ACC112 (cell line): ENCODE data around the gene DNAL1.

ENCODE experiments used
- H2AFZ ChIP-seq: fragments of 200-600 bp; sonication (generic); one replicate; pipeline ENCODE4 v1.6.0; 2017; ENCODE audit warnings: antibody characterized with exemption, low read length; ENCODE audit not compliant: unreplicated experiment
- H3K27ac ChIP-seq: fragments of 200-600 bp; sonication (generic); 2 replicates; pipeline ENCODE4 v1.5.1; 2014; ENCODE audit warnings: low read depth, mild to moderate bottlenecking, antibody characterized with exemption, low read length, moderate library complexity
- H3K27me3 ChIP-seq: fragments of 200-600 bp; sonication (generic); 2 replicates; pipeline ENCODE4 v1.6.1; 2014; ENCODE audit warnings: mild to moderate bottlenecking, antibody characterized with exemption, low read length, moderate library complexity, mixed read lengths; ENCODE audit not compliant: insufficient read depth
- H3K36me3 ChIP-seq: fragments of 200-600 bp; sonication (generic); 2 replicates; pipeline ENCODE4 v1.6.1; 2016; ENCODE audit warnings: mild to moderate bottlenecking, antibody characterized with exemption, low read length, moderate library complexity, mixed read lengths; ENCODE audit not compliant: insufficient read depth
- H3K4me1 ChIP-seq: fragments of 200-600 bp; sonication (generic); one replicate; pipeline ENCODE4 v1.6.1; 2016; ENCODE audit warnings: low read length, mixed read lengths; ENCODE audit not compliant: insufficient read depth, unreplicated experiment, control insufficient read depth
- H3K4me3 ChIP-seq: fragments of 200-600 bp; sonication (generic); 2 replicates; pipeline ENCODE4 v1.5.1; 2014; ENCODE audit warnings: mild to moderate bottlenecking, low read depth, low read length
- H3K79me2 ChIP-seq: fragments of 200-600 bp; sonication (generic); one replicate; pipeline ENCODE4 v1.6.0; 2016; ENCODE audit warnings: low read length; ENCODE audit not compliant: control insufficient read depth, unreplicated experiment, insufficient read depth

The DNAL1 gene

GRCh38 chr14:73667854-73668253 is 23.1 kb downstream of the DNAL1 start:
- H3K27ac ChIP-seq: no peak overlapping the region
- no peaks in the 10 kb centered on the region for H3K27me3 ChIP-seq
- H3K4me1 ChIP-seq: peaks cover 1% of the 10 kb centered on the region
- no peak overlapping the region for H3K4me3 ChIP-seq
- H2AFZ ChIP-seq: no peak overlapping the region
- H3K79me2 ChIP-seq: no peaks in the 10 kb centered on the region
- peaks cover 7% of the 10 kb centered on the region; the same call in 1 of the 2 replicates for H3K36me3 ChIP-seq

DNA sequence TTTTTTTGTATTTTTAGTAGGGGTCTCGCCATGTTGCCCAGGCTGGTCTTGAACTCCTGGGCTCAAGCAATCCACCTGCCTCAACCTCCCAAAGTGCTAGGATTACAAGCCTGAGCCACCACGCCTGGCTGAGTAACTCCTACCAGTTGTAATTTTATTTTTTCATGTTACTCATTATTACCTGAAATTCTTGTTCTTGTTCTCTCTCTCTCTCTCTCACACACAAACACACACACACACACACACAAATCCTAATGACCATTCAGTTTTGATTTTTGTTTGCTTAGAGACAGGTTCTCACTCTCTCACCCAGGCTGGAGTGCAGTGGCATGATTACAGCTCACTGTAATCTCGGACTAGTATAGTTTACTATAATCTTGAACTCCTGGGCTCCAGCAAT is 30.2 kb downstream of the DNAL1 start:
- Histone ChIP-seq H3K27ac (no peak overlapping the region), H3K4me3 (no peak overlapping the region)

GRCh38 chr14:73678698-73679097 is 33.9 kb downstream of the DNAL1 start:
- no peaks in the 10 kb centered on the region for H3K36me3 ChIP-seq
- no peaks in the 10 kb centered on the region for H3K79me2 ChIP-seq
- no peaks in the 10 kb centered on the region for H3K27me3 ChIP-seq
- H3K27ac ChIP-seq: no peak overlapping the region
- no peaks in the 10 kb centered on the region for H3K4me1 ChIP-seq
- no peak overlapping the region for H2AFZ ChIP-seq
- H3K4me3 ChIP-seq: no peak overlapping the region

More for the DNA sequence above, 30.2 kb downstream of the DNAL1 start:
- H3K79me2 ChIP-seq: no peaks in the 10 kb centered on the region
- no peaks in the 10 kb centered on the region for H3K4me1 ChIP-seq
- H2AFZ ChIP-seq: no peak overlapping the region
- peaks cover 7% of the 10 kb centered on the region; the same call in 1 of the 2 replicates for H3K36me3 ChIP-seq
- H3K27me3 ChIP-seq: no peaks in the 10 kb centered on the region

GRCh38 chr14:73680821-73681220 is 36.0 kb downstream of the DNAL1 start:
- Histone ChIP-seq H3K27ac (no peak overlapping the region), H3K36me3 (no peaks in the 10 kb centered on the region), H3K79me2 (no peaks in the 10 kb centered on the region), H3K4me1 (no peaks in the 10 kb centered on the region), H3K27me3 (no peaks in the 10 kb centered on the region), H3K4me3 (no peak overlapping the region), H2AFZ (no peak overlapping the region)

DNA sequence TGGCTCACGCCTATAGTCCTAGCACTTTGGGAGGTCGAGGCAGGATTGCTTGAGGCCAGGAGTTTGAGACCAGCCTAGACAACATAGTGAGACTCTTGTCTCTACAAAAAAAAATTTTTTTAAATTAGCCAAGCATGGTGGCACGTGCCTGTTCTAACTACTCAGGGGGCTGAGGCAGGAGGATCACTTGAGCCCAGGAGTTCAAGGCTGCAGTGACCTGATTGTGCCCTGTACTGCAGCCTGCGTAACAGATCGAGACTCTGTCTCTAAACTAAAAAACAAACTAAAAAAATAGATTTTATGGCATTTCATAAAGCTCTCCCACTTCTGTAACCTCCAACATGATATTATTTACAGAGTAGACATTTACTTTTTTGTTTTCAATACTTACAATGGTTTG is 39.8 kb downstream of the DNAL1 start:
- Histone ChIP-seq H3K27ac (no peak overlapping the region), H3K79me2 (no peaks in the 10 kb centered on the region), H3K36me3 (peaks cover 3% of the 10 kb centered on the region; the same call in 1 of the 2 replicates)

GRCh38 chr14:73685328-73685727 is 40.5 kb downstream of the DNAL1 start:
- Histone ChIP-seq H3K27me3 (no peaks in the 10 kb centered on the region), H3K36me3 (peaks cover 3% of the 10 kb centered on the region; the same call in 1 of the 2 replicates), H3K79me2 (no peaks in the 10 kb centered on the region), H2AFZ (no peak overlapping the region), H3K4me3 (no peak overlapping the region), H3K27ac (no peak overlapping the region), H3K4me1 (no peaks in the 10 kb centered on the region)

More for the DNA sequence above, 39.8 kb downstream of the DNAL1 start:
- H3K4me1 ChIP-seq: no peaks in the 10 kb centered on the region
- no peaks in the 10 kb centered on the region for H3K27me3 ChIP-seq
- H3K4me3 ChIP-seq: no peak overlapping the region
- no peak overlapping the region for H2AFZ ChIP-seq

- Histone ChIP-seq H3K79me2 (no peaks in the 10 kb centered on the region), H3K4me1 (no peaks in the 10 kb centered on the region), H3K27ac (no peak overlapping the region), H2AFZ (no peak overlapping the region), H3K27me3 (no peaks in the 10 kb centered on the region), H3K36me3 (peaks cover 3% of the 10 kb centered on the region; the same call in 1 of the 2 replicates), H3K4me3 (no peak overlapping the region)
These were observed 42.1 kb downstream of the DNAL1 start for GRCh38 chr14:73686901-73687300.

DNA sequence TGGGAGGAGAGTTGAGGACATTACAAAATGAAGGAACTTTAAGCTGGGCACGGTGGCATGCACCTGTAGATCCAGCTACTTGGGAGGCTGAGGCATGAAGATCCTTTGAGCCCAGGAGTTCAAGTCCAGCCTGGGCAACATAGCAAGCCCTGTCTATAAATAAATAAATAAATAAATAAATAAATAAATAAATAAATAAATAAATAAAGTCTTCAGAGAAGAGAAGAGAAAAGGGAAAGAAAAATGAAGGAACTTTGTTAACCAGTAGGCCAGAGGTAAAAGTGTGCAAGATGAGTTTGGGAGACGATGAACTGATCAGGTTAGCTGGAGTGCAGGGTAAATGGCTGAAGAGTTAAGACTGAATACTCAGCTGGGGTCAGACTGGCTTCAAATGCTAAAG is 49.3 kb downstream of the DNAL1 start:
- Histone ChIP-seq H3K4me3 (no peak overlapping the region), H3K79me2 (no peaks in the 10 kb centered on the region), H3K27ac (no peak overlapping the region), H2AFZ (no peak overlapping the region), H3K27me3 (no peaks in the 10 kb centered on the region), H3K36me3 (peaks cover 3% of the 10 kb centered on the region), H3K4me1 (peaks cover 18% of the 10 kb centered on the region)

DNA sequence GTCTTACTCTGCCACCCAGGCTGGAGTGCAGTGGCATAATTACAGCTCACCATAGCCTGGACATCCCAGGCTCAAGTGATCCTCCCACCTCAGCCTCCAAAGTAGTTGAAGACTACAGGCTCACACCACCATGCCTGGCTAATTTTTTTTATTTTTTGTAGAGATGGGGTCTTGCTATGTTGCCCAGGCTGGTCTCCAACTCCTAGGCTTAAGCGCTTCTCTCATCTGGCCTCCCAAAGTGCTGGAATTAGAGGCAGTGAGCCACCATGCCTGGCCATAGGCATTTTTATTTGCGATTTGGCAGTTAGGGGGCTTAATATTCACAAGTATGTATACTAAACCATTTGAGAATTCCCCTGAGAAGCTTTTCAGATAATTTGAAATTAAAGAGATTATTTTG is 50.3 kb downstream of the DNAL1 start:
- Histone ChIP-seq H3K4me1 (peaks cover 18% of the 10 kb centered on the region), H3K27me3 (no peaks in the 10 kb centered on the region), H3K36me3 (no peaks in the 10 kb centered on the region; the same call in 1 of the 2 replicates), H2AFZ (no peak overlapping the region), H3K27ac (no peak overlapping the region), H3K79me2 (no peaks in the 10 kb centered on the region), H3K4me3 (no peak overlapping the region)

- peaks cover 18% of the 10 kb centered on the region for H3K4me1 ChIP-seq
- H2AFZ ChIP-seq: no peak overlapping the region
- no peaks in the 10 kb centered on the region; the same call in 1 of the 2 replicates for H3K36me3 ChIP-seq
- no peaks in the 10 kb centered on the region for H3K27me3 ChIP-seq
- H3K27ac ChIP-seq: peak overlapping the region; percentile 91
- peak overlapping the region; percentile 10; the same call in 1 of the 2 replicates for H3K4me3 ChIP-seq
- no peaks in the 10 kb centered on the region for H3K79me2 ChIP-seq
These were observed 51.2 kb downstream of the DNAL1 start for GRCh38 chr14:73695997-73696396.

- H3K4me1 ChIP-seq: peaks cover 18% of the 10 kb centered on the region
- peak overlapping the region; percentile 10; the same call in 1 of the 2 replicates for H3K4me3 ChIP-seq
- H3K27ac ChIP-seq: peak overlapping the region; percentile 91
- H2AFZ ChIP-seq: no peak overlapping the region
- H3K79me2 ChIP-seq: no peaks in the 10 kb centered on the region
- no peaks in the 10 kb centered on the region for H3K27me3 ChIP-seq
- H3K36me3 ChIP-seq: no peaks in the 10 kb centered on the region; the same call in 1 of the 2 replicates
These were observed 51.9 kb downstream of the DNAL1 start for GRCh38 chr14:73696466-73697400.
